ENCODE measurements around the gene MFF.
"Not testable (repeated sequence)": the region's sequence is repeated elsewhere in the genome, so short reads cannot be mapped to it uniquely, and the experiment has no call there.

The MFF gene

GRCh38 chr2:227349989-227350612, 25.1 kb downstream of the MFF start:
- no peak for TF ChIP-seq ZNF274 (IDR thresholded peaks at IDR 0.05; ENCODE audit: low read depth, low read length)
- no peak overlapping the region for H3K4me3 ChIP-seq (ENCODE audit: low read length)

- TF ChIP-seq ZNF274 (IDR thresholded peaks at IDR 0.05; ENCODE audit: low read depth, low read length): no peak
- H3K4me3 ChIP-seq (ENCODE audit: low read length): no peak overlapping the region
Measured at GRCh38 chr2:227351639-227352038, 26.6 kb downstream of the MFF start.

DNA sequence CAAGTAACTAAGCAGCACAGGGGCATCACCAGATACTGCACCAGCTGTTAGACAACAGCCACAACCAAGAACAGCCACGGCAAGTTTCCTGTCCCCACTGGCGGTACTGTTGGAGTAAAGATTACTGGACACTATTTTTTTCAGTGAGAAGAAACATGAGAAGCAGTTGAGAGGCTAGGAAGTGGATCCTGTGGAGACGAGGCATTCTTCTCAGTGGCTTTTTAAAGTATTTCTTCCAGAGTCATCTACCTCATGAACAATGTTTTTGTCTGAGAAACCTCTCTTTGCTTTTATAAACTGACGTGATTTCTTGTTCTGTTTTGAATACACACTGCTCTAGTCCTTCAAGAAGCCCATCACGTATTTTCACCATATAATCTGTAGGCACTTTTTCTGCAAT, 35.3 kb downstream of the MFF start:
- no peak overlapping the region for H3K4me3 ChIP-seq (ENCODE audit: low read length)
- no peak for TF ChIP-seq ZNF274 (IDR thresholded peaks at IDR 0.05; ENCODE audit: low read depth, low read length)

DNA sequence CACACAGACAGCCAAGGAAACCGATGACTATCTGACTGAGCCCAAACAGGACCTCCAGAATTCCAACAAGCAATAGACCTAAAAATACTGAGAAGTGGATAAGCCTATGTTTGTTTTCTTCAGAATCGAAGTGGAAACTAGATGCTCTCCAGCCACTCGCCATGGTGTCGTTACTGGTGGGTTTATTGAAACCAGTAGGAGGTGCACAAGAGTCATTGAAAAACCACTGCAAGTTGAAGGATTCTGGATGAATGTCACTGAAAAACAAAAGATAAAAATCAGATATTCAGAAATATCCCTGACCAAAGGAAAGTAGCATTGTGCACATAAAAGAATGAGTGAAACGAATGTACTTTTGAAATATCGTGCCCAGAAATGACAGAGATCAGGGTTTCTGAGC, 38.7 kb downstream of the MFF start:
- H3K4me3 ChIP-seq (ENCODE audit: low read length): no peak overlapping the region
- no peak for TF ChIP-seq ZNF274 (IDR thresholded peaks at IDR 0.05; ENCODE audit: low read depth, low read length)

- H3K4me3 ChIP-seq (ENCODE audit: low read length): not testable (repeated sequence)
Measured at GRCh38 chr2:227364585-227365263, 39.7 kb downstream of the MFF start.

DNA sequence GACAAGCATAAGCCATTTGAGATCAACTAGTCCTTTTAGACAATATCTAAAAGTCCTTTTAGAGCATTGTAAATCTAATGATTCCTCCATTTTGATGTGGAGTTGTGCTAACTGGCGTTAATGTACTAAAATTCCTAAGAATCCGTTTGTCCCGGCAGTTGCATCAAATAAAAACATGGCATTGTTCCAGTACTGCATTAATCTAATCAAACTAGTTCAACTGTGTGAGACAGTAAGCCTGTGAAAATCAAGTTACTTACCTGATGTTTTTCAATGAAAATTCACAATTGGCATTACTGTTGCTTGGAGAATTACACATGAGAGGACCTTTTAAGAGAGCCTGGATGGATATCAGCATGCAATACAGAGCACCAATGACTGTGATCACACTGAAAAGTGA, 40.8 kb downstream of the MFF start:
- no peak overlapping the region for H3K4me3 ChIP-seq (ENCODE audit: low read length)
- no peak for TF ChIP-seq ZNF274 (IDR thresholded peaks at IDR 0.05; ENCODE audit: low read depth, low read length)

GRCh38 chr2:227366769-227367426, 41.8 kb downstream of the MFF start:
- no peak for TF ChIP-seq ZNF274 (IDR thresholded peaks at IDR 0.05; ENCODE audit: low read depth, low read length)
- H3K4me3 ChIP-seq (ENCODE audit: low read length): no peak overlapping the region

DNA sequence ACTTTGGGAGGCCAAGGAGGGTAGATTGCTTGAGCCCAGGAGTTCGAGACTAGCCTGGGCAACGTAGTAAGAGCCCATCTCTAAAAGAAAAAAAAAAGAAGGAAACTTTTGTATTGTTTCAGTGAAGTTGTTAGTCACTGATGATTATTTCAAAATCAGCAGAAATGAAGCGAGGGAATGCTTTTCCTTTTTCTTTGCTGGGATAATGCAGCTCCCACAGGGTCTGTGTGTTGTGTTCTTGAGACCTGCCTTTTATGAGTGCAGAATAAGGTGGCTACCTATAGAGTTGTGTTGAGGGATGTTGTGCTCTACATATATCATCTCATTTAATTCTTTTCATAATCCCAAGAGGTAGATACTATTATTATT, 42.4 kb downstream of the MFF start:
- H3K4me3 ChIP-seq (ENCODE audit: low read length): no peak overlapping the region
- TF ChIP-seq ZNF274 (IDR thresholded peaks at IDR 0.05; ENCODE audit: low read depth, low read length): no peak

- no peak overlapping the region for H3K4me3 ChIP-seq (ENCODE audit: low read length)
- no peak for TF ChIP-seq ZNF274 (IDR thresholded peaks at IDR 0.05; ENCODE audit: low read depth, low read length)
Measured at GRCh38 chr2:227368574-227368973, 43.5 kb downstream of the MFF start.

DNA sequence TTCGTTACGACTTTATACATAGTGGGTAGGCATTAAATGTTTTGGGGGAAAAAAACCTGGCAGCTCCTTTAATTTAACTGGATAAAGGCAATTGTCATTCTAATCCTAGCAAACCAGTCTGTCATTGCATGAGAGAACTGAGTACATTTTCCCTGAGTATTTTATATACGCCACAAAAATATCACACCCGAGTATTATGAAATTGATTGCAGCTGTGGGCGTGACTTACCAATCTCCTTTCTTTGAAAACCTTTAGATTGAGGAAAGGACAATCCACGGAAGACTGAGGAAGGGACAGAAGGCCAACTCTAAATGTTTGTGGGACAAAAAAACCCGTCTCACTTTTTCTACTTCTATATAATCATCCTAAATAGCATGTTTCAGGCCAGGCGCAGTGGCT, 45.0 kb downstream of the MFF start:
- H3K4me3 ChIP-seq (ENCODE audit: low read length): no peak overlapping the region
- no peak for TF ChIP-seq ZNF274 (IDR thresholded peaks at IDR 0.05; ENCODE audit: low read depth, low read length)

- H3K4me3 ChIP-seq (ENCODE audit: low read length): no peak overlapping the region
- no peak for TF ChIP-seq ZNF274 (IDR thresholded peaks at IDR 0.05; ENCODE audit: low read depth, low read length)
Measured at GRCh38 chr2:227370791-227371312, 45.8 kb downstream of the MFF start.

GRCh38 chr2:227373389-227373788, 48.3 kb downstream of the MFF start:
- no peak for TF ChIP-seq ZNF274 (IDR thresholded peaks at IDR 0.05; ENCODE audit: low read depth, low read length)
- H3K4me3 ChIP-seq (ENCODE audit: low read length): no peak overlapping the region

GRCh38 chr2:227374158-227374557, 49.1 kb downstream of the MFF start:
- no peak overlapping the region for H3K4me3 ChIP-seq (ENCODE audit: low read length)
- no peak for TF ChIP-seq ZNF274 (IDR thresholded peaks at IDR 0.05; ENCODE audit: low read depth, low read length)

DNA sequence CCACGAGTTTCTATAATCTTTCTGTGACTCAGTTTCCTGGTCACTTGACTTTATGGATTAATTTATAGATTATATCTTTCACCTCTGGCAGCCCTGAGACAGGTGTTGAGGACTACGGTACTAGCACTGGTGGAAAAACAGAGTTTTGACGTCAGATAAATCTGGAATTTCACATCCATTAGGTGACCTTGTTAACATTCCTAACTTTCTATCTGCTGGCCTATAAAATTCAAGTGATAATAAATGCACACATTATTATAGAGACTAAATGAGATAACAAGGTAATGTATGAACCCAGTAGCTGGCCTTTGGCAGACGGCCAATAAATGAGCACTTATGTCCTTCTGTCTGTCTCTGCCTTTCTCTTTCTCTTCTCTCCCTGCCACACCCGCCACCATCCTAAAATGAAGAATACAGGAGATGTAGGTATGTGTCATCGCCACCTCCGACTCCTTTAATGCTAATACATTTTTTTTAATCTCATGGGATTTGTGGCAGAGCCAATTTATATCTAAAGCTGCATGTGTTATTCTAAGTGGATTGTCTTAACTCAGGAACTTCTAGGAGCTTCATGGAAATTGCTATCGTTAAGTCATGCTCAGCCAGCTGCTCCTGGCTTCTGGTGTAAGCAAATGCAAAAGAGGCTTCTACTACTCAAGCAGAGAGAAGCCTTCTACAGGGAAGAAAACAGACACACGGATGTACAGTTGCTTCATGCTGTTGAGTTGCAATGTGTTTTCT, 51.8 kb downstream of the MFF start:
- H3K4me3 ChIP-seq (ENCODE audit: low read length): no peak overlapping the region
- no peak for TF ChIP-seq ZNF274 (IDR thresholded peaks at IDR 0.05; ENCODE audit: low read depth, low read length)

All from GM08714 (cell line).